ENCODE measurements around the gene SH3BP4. TPM values are rescaled to one million over a fixed set of nuclear protein-coding genes. Genes with fewer than 3 reads are reported as not detected.

SH3BP4 gene
- total RNA-seq, 1 donor, result 49.7 TPM

GRCh38 chr2:234952270-234953115 is 676 bp downstream of the SH3BP4 start:
- TF ChIP-seq CTCF (IDR thresholded peaks at IDR 0.05; ENCODE audit: insufficient read depth, low read length), result no peak
- DNase-seq (ENCODE audit: low read depth), result no peak
- peak overlapping the region; percentile 84 for H3K4me3 ChIP-seq (ENCODE audit: low read depth, low read length)

GRCh38 chr2:234953116-234954031 is 1.6 kb downstream of the SH3BP4 start:
- H3K4me3 ChIP-seq (ENCODE audit: low read depth, low read length), result peak overlapping the region; percentile 84
- TF ChIP-seq CTCF (IDR thresholded peaks at IDR 0.05; ENCODE audit: insufficient read depth, low read length), result no peak
- DNase-seq (ENCODE audit: low read depth), result peak; percentile 52

- DNase-seq (ENCODE audit: low read depth), result peak; percentile 86
- no peak for TF ChIP-seq CTCF (IDR thresholded peaks at IDR 0.05; ENCODE audit: insufficient read depth, low read length)
- peak overlapping the region; percentile 84 for H3K4me3 ChIP-seq (ENCODE audit: low read depth, low read length)
These were observed 2.8 kb downstream of the SH3BP4 start for GRCh38 chr2:234954551-234954992.

GRCh38 chr2:234955091-234955591 is 3.3 kb downstream of the SH3BP4 start:
- no peak for TF ChIP-seq CTCF (IDR thresholded peaks at IDR 0.05; ENCODE audit: insufficient read depth, low read length)
- DNase-seq (ENCODE audit: low read depth), result no peak
- H3K4me3 ChIP-seq (ENCODE audit: low read depth, low read length), result peak overlapping the region; percentile 84

- no peak overlapping the region for H3K4me3 ChIP-seq (ENCODE audit: low read depth, low read length)
- no peak for TF ChIP-seq CTCF (IDR thresholded peaks at IDR 0.05; ENCODE audit: insufficient read depth, low read length)
- DNase-seq (ENCODE audit: low read depth), result no peak
These were observed 4.2 kb downstream of the SH3BP4 start for GRCh38 chr2:234955971-234956509.

- no peak for TF ChIP-seq CTCF (IDR thresholded peaks at IDR 0.05; ENCODE audit: insufficient read depth, low read length)
- H3K4me3 ChIP-seq (ENCODE audit: low read depth, low read length), result no peak overlapping the region
- no peak for DNase-seq (ENCODE audit: low read depth)
These were observed 6.0 kb downstream of the SH3BP4 start for GRCh38 chr2:234957834-234958135.

Data from fibroblast of the aortic adventitia (primary cell).